Activated gamma-delta T cell (primary cell): ENCODE data around the gene CRHR2.

Experiments
- DNase-seq: peaks from one replicate; lab custom pipeline; 2025; lab: John Stamatoyannopoulos, UW

The CRHR2 gene

GRCh38 chr7:30706908-30707307 lies 24.7 kb upstream of the CRHR2 start:
- DNase-seq: no peak

- DNase-seq: no peak
Measured at GRCh38 chr7:30706316-30706715, 24.1 kb upstream of the CRHR2 start.

- DNase-seq: no peak
Measured at GRCh38 chr7:30705596-30705995, 23.3 kb upstream of the CRHR2 start.

GRCh38 chr7:30705008-30705407 lies 22.8 kb upstream of the CRHR2 start:
- no peak for DNase-seq

- no peak for DNase-seq
Measured at GRCh38 chr7:30703756-30704155, 21.5 kb upstream of the CRHR2 start.

- DNase-seq: no peak
Measured at GRCh38 chr7:30702200-30702599, 19.9 kb upstream of the CRHR2 start.

GRCh38 chr7:30700941-30701340 lies 18.7 kb upstream of the CRHR2 start:
- DNase-seq: no peak

- no peak for DNase-seq
Measured at GRCh38 chr7:30699706-30700495, 17.6 kb upstream of the CRHR2 start.

GRCh38 chr7:30698481-30698880 lies 16.2 kb upstream of the CRHR2 start:
- no peak for DNase-seq

- no peak for DNase-seq
Measured at GRCh38 chr7:30697719-30698460, 15.6 kb upstream of the CRHR2 start.

GRCh38 chr7:30694774-30695721 lies 12.8 kb upstream of the CRHR2 start:
- DNase-seq: no peak

GRCh38 chr7:30694218-30694745 lies 12.0 kb upstream of the CRHR2 start:
- DNase-seq: no peak

- no peak for DNase-seq
Measured at GRCh38 chr7:30692882-30693281, 10.6 kb upstream of the CRHR2 start.

- no peak for DNase-seq
Measured at GRCh38 chr7:30692438-30692837, 10.2 kb upstream of the CRHR2 start.

GRCh38 chr7:30690011-30690410 lies 7.8 kb upstream of the CRHR2 start:
- DNase-seq: no peak

GRCh38 chr7:30688718-30689221 lies 6.5 kb upstream of the CRHR2 start:
- DNase-seq: no peak

GRCh38 chr7:30687604-30688003 lies 5.3 kb upstream of the CRHR2 start:
- no peak for DNase-seq

- no peak for DNase-seq
Measured at GRCh38 chr7:30684351-30684750, 2.1 kb upstream of the CRHR2 start.

- no peak for DNase-seq
Measured at GRCh38 chr7:30683816-30684215, 1.6 kb upstream of the CRHR2 start.

- no peak for DNase-seq
Measured at GRCh38 chr7:30683306-30683705, 1.1 kb upstream of the CRHR2 start.

- no peak for DNase-seq
Measured at GRCh38 chr7:30681815-30682211, 443 bp downstream of the CRHR2 start.

GRCh38 chr7:30681331-30681797 lies 892 bp downstream of the CRHR2 start:
- DNase-seq: no peak
